NCI-H524 (cell line): ENCODE results near the gene SMCO1.
"Not testable (repeated sequence)": the region's sequence is repeated elsewhere in the genome, so short reads cannot be mapped to it uniquely, and the experiment has no call there.

Source experiments
- DNase-seq, 2 experiments: peaks; one replicate each; lab custom pipeline; 2025; lab: John Stamatoyannopoulos, UW

Gene SMCO1

GRCh38 chr3:196521291-196521690, 6.1 kb upstream of the SMCO1 start:
- not testable (repeated sequence) for DNase-seq

- DNase-seq: peak in 1 of 2 experiments; percentile 14
Observed at GRCh38 chr3:196519718-196520082, 4.6 kb upstream of the SMCO1 start.

- peak; percentile 47 to 72 for DNase-seq
Observed at GRCh38 chr3:196518966-196519717, 4.0 kb upstream of the SMCO1 start.

- DNase-seq: peak in 1 of 2 experiments; percentile 23
Observed at GRCh38 chr3:196517919-196518318, 2.8 kb upstream of the SMCO1 start.

- DNase-seq: no peak
Observed at GRCh38 chr3:196517162-196517800, 2.1 kb upstream of the SMCO1 start.

GRCh38 chr3:196514350-196514716, 813 bp downstream of the SMCO1 start:
- DNase-seq: no peak

- DNase-seq: no peak
Observed at GRCh38 chr3:196513697-196514349, 1.3 kb downstream of the SMCO1 start.

GRCh38 chr3:196511646-196512425, 3.3 kb downstream of the SMCO1 start:
- not testable (repeated sequence) for DNase-seq

- not testable (repeated sequence) for DNase-seq
Observed at GRCh38 chr3:196511108-196511507, 4.0 kb downstream of the SMCO1 start.

- no peak for DNase-seq
Observed at GRCh38 chr3:196506687-196507086, 8.5 kb downstream of the SMCO1 start.

- no peak for DNase-seq
Observed at GRCh38 chr3:196504556-196504955, 10.6 kb downstream of the SMCO1 start.

- not testable (repeated sequence) for DNase-seq
Observed at GRCh38 chr3:196504077-196504398, 11.1 kb downstream of the SMCO1 start.

GRCh38 chr3:196503196-196504076, 11.7 kb downstream of the SMCO1 start, which contains the start of gene RNF168:
TSS of gene RNF168 (minus strand) at chr3:196503768. CDS start at chr3:196503173, 595 bp downstream.
- peak; percentile 98 for DNase-seq

GRCh38 chr3:196502775-196503195, 12.4 kb downstream of the SMCO1 start:
- DNase-seq: peak; percentile 55 to 57

GRCh38 chr3:196501316-196502044, 13.7 kb downstream of the SMCO1 start:
- peak; percentile 29 to 45 for DNase-seq

GRCh38 chr3:196499807-196500524, 15.2 kb downstream of the SMCO1 start:
- no peak for DNase-seq

GRCh38 chr3:196499061-196499460, 16.1 kb downstream of the SMCO1 start:
- DNase-seq: no peak

- DNase-seq: no peak
Observed at GRCh38 chr3:196498297-196498696, 16.8 kb downstream of the SMCO1 start.

GRCh38 chr3:196496183-196496582, 19.0 kb downstream of the SMCO1 start:
- DNase-seq: no peak

- DNase-seq: no peak
Observed at GRCh38 chr3:196493292-196493691, 21.9 kb downstream of the SMCO1 start.
